Stimulated activated CD4-positive, alpha-beta T cell treated with anti-CD3 and anti-CD28 coated beads, Interleukin-2, amount 100 ng/mL, for 24 hours (primary cell): ENCODE measurements around the gene RTF2.

ENCODE experiments used
- DNase-seq, 2 donors: peaks; one replicate each; pipeline ENCODE4 v3.0.0-alpha.2; 2020

RTF2 gene

DNA sequence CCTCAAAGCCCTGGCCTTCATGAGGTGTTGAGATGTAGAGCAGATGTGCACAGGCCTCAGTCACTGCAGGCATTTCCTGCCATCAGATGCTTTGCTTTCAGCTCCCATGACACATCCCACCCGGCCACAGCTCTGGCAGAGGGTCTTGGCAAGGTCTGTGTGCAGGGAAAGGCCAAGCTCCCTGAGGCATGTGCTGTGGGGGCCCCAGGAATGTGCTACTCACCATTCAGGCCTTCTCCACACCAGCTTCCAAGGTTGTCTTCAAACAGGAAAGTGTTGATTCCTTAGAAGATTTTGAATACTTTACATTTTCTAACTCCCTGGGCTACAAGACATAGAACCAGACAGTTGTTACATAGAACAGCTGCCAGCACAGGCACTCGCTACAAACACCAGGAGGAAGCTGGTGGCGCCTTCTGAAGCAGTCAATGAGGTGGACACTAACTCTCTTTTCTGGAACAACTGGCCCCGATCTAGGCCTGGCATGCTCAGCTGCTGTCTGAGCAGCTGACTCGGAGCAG lies 28.6 kb upstream of the RTF2 start:
- DNase-seq = no peak

GRCh38 chr20:56440346-56441007 lies 27.9 kb upstream of the RTF2 start:
- peak; percentile 44 to 56 for DNase-seq

DNA sequence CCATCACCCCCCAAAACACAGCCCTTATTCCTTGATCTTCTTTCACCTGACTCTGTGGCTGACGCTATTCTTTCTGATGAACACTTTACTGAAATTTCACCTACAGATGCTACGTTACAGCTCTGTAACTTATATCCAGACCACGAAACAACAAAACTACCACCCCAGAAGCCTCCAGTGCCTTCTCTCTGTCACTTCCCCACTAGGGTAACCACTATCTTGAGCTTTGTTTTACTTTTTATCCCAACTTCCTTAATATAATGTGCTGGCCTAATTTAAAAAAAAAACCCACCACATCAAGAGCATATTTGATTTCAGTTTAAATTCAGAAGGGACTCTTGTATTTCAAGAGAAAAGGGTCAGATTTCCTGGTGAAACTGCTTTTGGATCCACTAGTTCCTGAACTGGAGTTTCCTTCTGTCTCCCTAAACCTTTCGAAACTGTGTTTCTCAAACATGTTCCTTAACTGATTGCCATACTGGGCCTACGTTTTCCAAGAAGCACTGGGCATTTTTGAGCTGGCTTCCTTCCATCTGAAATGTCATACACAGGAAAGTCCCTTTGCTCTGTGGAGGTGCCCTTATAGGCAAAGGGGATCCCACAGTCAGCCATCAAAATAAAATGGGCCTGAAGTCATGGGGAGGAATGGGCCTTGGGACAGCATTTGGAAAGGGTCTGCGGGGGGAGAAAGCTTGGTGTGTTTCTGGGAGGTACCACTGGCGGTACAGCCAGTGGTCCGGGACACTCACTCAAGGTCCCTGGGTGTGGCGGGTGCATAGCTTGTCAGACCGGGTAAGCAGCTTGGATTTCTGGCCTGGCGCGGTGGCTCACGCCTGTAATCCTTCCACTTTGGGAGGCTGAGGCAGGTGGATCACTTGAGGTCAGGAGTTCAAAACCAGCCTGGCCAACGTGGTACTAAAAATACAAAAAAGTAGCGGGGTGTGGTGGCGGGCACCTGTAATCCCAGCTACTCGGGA lies 25.8 kb upstream of the RTF2 start:
- DNase-seq = no peak

GRCh38 chr20:56443654-56444540 lies 24.5 kb upstream of the RTF2 start:
- DNase-seq = no peak

DNA sequence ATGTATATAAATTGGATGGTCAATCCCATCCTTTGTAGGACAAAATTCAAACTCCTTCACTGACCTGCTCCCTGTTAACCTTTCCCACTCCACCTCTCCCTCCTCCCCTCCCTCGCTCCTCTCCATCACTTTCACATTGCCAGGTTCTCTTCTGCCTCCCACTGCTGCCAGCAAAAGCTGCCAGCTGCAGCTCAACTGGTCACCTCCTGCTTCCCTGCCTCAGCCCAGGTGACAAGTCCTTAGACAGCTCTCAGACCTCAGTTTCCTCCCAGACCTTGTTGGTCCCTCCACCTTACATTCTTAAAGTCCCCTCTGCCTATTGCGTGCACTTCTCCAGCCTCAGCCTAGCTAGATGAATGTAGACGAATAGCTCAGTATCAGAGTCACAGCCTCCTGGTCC lies 23.3 kb upstream of the RTF2 start:
- no peak for DNase-seq

DNA sequence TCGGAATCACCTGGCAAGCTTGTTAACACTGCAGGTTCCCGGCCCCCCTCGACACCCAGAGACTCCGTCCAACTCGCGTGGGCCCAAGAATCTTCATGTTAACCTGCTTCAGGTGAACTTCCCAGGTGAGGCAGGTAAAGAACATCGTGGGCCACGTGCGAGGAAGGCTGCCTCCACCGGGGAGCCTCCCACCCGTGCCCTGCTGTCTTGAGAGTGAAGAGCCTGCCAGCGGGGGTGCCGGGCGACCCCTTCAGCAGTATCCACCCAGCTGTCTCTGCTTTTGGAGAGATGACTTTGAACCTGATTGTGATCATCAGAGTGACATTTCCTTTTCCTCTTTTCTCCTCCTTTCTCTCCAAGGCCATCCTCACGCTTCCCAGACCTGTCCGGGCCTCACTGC lies 22.9 kb upstream of the RTF2 start:
- DNase-seq = no peak

DNA sequence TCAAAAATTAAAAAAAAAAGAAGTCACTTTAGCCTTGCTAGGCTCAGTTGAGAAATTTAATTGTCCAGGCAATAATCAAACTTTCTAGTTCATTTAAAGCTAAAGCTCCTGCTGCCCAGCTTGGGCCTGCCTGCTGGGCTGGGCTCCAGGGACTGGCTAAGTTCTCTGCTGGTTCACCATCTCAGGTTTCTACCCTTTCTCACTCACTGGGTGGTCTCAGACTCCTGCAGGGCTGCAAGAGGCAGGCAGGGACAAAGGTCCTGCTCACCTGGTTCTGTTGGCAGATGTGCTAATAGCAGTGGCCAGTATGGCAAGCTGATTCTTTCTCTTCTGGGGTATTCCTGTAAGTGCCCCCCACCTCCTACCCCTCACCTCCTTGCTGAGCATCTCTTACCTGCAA lies 21.2 kb upstream of the RTF2 start:
- DNase-seq = no peak

DNA sequence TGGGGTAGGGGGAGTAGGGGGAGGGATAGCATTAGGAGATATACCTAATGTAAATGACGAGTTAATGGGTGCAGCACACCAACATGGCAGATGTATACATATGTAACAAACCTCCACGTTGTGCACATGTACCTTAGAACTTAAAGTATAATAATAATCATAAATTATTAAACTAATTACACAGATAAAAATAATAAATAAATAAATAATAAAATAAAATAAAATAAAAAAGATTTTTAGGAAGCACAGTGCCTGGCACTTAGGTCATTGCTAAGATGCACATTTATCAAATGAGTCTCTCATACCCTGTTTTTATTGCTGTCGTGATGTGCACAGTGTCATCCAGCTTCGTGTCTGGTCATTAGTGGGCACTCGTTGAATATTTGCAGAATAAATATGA lies 19.0 kb upstream of the RTF2 start:
- no peak for DNase-seq

- no peak for DNase-seq
These were observed 17.2 kb upstream of the RTF2 start for GRCh38 chr20:56451056-56451765.

GRCh38 chr20:56453352-56453751 lies 15.1 kb upstream of the RTF2 start:
- DNase-seq = no peak

DNA sequence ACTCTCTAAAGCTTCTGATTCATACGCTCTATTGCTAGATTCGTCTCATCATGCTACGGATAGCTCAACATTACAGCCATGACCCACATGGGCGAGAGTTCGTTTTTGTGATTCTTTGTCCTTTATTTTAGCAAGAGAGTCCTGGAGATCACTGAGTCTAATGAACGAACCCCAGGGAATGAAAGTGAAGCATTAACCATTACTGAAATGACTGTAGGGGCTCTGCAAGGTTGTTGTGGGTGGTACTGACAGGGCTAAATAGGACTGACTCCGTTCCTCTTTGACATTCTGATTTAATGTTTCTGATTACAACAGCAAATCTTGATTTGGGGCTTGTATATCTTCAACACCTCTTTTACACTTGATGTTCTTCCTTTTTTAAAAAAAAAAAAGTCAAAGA lies 13.7 kb upstream of the RTF2 start:
- DNase-seq = no peak

DNA sequence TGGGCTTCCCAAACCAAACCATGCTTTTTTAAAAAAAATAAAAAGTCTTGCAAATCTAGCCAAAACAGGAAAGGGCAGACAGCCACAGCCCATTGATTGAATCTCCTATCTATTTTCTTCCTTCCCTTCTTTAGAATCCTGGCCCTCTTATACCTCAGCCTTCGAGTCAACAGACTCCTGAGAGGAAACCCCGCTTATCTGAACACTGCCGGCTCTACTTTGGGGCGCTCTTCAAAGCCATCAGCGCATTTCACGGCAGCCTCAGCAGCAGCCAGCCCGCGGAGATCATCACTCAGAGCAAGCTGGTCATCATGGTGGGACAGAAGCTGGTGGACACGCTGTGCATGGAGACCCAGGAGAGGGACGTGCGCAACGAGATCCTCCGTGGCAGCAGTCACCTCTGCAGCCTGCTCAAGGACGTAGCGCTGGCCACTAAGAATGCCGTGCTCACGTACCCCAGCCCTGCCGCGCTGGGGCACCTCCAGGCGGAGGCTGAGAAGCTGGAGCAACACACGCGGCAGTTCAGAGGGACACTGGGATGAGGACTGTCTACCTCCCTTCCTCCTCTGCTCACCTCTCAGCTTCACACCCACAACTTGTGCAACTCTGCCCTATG lies 10.1 kb upstream of the RTF2 start:
- no peak for DNase-seq

DNA sequence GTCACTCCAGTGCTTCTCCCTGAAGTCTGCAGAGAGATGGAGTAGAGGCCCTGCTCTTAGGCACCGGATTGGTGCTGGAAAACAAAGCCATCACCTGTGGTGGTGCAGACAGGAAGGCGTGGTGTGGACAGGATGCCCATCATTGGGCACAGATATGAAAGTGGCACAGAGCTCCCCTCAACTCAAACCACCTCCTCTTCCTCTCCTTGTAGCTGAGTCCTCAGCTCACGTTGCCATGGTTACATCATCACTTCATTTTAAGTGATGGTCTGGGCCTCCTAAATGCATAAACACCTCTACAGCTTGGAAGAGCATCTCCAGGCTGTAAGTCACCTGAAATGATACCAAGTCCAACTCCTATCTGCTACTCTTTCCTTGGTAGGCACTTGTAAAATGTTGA lies 8.0 kb upstream of the RTF2 start:
- DNase-seq = peak in 1 of 2 donors; percentile 24

DNA sequence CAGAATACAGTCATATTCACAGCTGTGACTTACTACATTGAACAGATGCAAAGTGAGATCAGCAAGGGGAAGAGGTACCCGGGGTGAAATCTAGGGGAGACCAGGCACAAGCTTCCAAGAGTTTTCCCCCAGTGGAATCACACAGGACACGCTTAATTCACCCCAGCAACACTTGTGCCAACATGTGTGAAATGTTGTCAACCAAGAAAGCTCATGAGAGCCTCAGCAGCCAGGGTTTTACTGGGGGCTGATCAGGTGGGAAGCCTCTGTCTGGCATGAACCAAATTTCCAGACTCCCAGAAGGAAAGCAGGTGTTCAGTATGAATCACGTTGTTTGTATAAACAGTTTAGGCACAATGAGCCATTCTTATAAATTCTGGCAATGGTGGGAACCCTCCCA lies 6.9 kb upstream of the RTF2 start:
- no peak for DNase-seq

GRCh38 chr20:56463428-56463827 lies 5.0 kb upstream of the RTF2 start:
- no peak for DNase-seq

DNA sequence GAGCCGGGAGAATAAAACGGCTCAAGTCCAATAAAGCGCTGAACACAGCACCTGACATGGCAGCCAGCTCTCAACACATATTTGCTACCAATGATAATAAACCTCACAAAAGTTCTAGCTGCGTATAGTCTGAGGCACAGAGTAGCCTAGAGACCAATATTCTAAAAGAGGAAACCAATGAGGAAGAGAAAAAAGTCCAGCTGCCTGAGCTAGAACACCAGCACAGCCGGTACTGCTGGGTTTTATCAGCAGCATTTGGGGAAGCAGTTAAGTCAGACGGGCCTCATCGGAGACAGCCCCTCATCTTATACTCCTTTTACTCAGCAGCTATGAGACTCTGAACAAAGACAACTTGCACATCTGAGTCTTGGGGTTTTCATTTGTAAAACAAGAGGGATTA lies 2.4 kb upstream of the RTF2 start:
- no peak for DNase-seq

GRCh38 chr20:56467968-56468315 lies 485 bp upstream of the RTF2 start:
- no peak for DNase-seq

- DNase-seq = no peak
These were observed 636 bp downstream of the RTF2 start for GRCh38 chr20:56469077-56469449.

DNA sequence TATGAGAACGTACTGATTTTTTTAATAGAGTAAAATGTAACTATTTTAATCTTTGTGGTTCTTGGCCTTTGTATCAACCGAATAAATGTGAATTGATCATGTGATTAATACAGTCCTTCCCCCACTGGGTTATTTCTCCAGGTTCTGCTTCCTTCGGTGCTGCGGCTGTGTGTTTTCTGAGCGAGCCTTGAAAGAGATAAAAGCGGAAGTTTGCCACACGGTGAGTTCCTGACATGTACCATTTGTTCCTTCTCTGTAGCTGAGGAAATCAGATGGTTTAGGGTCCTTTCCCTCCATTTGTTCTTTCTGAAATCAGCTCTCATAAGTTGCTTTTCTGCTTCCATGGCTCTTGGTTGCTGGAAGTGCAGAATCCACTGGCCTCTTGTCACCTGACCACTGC lies 15.5 kb downstream of the RTF2 start:
- DNase-seq = no peak

DNA sequence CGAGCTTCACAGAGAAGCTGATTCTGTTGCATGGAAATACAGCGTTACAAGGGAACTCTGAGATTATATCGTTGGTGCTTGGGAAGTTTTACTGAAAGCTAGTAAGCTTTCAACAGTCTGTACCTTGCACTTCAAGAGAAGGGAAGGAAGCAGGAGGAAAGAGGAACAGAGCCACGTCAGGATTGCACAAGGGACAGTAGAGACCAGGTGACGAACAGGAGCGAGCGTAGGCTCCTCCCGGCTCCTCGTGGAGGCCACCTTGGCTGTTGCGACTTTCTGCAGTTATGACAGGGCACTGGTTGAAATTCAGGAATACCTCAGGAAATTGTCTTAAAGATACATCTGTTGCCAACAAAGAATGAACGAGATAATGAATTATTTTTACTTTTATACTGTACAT lies 18.8 kb downstream of the RTF2 start:
- DNase-seq = no peak

DNA sequence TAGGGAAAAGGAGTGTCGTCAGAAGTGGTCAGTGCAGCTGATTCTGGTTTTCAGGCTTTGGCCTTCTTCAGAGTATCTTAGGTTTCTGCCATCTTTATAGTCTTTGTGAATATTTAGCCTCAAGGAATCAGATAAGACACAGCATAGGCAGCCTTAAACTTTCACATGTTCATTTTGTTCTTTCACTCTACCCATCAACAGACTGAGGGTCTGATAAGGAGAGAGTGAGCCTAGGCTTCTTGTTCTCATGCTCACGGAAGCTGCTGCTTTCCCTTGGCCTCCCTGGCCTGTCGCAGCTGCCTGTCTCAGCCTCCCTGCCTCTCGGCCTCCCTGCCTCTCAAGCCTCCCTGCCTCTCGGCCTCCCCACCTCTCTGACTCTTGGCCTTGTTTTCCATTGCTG lies 20.1 kb downstream of the RTF2 start:
- DNase-seq = no peak

GRCh38 chr20:56501116-56501515 lies 32.7 kb downstream of the RTF2 start:
- DNase-seq = no peak
